Measurements from ENCODE around the gene DHRS4L2.
"Not testable (repeated sequence)": the region's sequence is repeated elsewhere in the genome, so short reads cannot be mapped to it uniquely, and the experiment has no call there.

DHRS4L2 gene

DNA sequence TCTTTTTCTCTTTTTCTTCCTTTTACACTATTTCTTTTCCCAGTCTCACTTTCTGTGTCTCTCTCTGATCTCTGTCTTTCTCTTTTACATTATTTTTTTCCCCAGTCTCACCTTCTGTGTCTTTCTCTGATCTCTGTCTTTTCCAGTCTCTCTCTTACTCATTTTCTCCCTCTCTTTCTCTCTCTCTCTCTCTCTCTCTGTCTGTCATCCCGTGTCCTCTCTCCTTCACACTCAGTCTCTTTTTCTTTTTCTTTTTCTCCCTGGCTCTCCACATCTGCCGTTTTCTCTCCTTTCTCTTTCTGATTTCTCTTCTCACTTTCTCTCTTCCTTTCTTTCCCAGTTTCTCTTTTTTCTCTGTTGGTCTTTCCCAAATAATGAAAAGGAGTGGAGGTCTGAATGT lies 22.3 kb downstream of the DHRS4L2 start:
- Histone ChIP-seq H3K4me3 (ENCODE audit: low read length) (no peak overlapping the region), H3K4me2 (ENCODE audit: low read length) (no peak overlapping the region), H3K36me3 (replicated peaks; ENCODE audit: low read depth, low read length) (no peaks in the 10 kb centered on the region), H3K27me3 (ENCODE audit: low read depth, low read length) (no peaks in the 10 kb centered on the region), H3K79me2 (ENCODE audit: low read length) (no peaks in the 10 kb centered on the region), H3K4me1 (ENCODE audit: low read length) (no peaks in the 10 kb centered on the region; the same call in 1 of the 2 replicates), H3K9ac (ENCODE audit: low read length) (no peak overlapping the region), H4K20me1 (ENCODE audit: insufficient read depth, low read length) (no peaks in the 10 kb centered on the region), H3K27ac (ENCODE audit: low read length) (no peak overlapping the region), H3K9me3 (ENCODE audit: insufficient read depth, low read length) (no peaks in the 10 kb centered on the region), H2AFZ (ENCODE audit: low read depth, low read length) (no peak overlapping the region)
- no peak for TF ChIP-seq CTCF (IDR thresholded peaks at IDR 0.05; ENCODE audit: low read depth, low read length)
- no peak for TF ChIP-seq EZH2phosphoT487 (IDR thresholded peaks at IDR 0.05; ENCODE audit: low read depth)

GRCh38 chr14:24012726-24013273 lies 24.1 kb downstream of the DHRS4L2 start:
- H3K4me3 ChIP-seq (ENCODE audit: low read length); H3K9ac ChIP-seq (ENCODE audit: low read length); H3K36me3 ChIP-seq (replicated peaks; ENCODE audit: low read depth, low read length); H2AFZ ChIP-seq (ENCODE audit: low read depth, low read length); H3K27ac ChIP-seq (ENCODE audit: low read length); H3K79me2 ChIP-seq (ENCODE audit: low read length); H3K4me2 ChIP-seq (ENCODE audit: low read length); H4K20me1 ChIP-seq (ENCODE audit: insufficient read depth, low read length); H3K27me3 ChIP-seq (ENCODE audit: low read depth, low read length); H3K9me3 ChIP-seq (ENCODE audit: insufficient read depth, low read length); H3K4me1 ChIP-seq (ENCODE audit: low read length): not testable (repeated sequence)

- Histone ChIP-seq H3K27me3 (ENCODE audit: low read depth, low read length) (no peaks in the 10 kb centered on the region), H3K79me2 (ENCODE audit: low read length) (no peaks in the 10 kb centered on the region), H3K4me3 (ENCODE audit: low read length) (no peak overlapping the region), H3K36me3 (replicated peaks; ENCODE audit: low read depth, low read length) (no peaks in the 10 kb centered on the region), H2AFZ (ENCODE audit: low read depth, low read length) (no peak overlapping the region), H3K9me3 (ENCODE audit: insufficient read depth, low read length) (no peaks in the 10 kb centered on the region), H3K9ac (ENCODE audit: low read length) (no peak overlapping the region), H3K4me2 (ENCODE audit: low read length) (no peak overlapping the region; the same call in 1 of the 2 replicates), H3K27ac (ENCODE audit: low read length) (no peak overlapping the region), H3K4me1 (ENCODE audit: low read length) (no peaks in the 10 kb centered on the region; the same call in 1 of the 2 replicates), H4K20me1 (ENCODE audit: insufficient read depth, low read length) (no peaks in the 10 kb centered on the region)
- peak; percentile 82 for TF ChIP-seq CTCF (IDR thresholded peaks at IDR 0.05; ENCODE audit: low read depth, low read length)
- no peak for TF ChIP-seq EZH2phosphoT487 (IDR thresholded peaks at IDR 0.05; ENCODE audit: low read depth)
Observed at GRCh38 chr14:24013654-24014514, 25.2 kb downstream of the DHRS4L2 start.

DNA sequence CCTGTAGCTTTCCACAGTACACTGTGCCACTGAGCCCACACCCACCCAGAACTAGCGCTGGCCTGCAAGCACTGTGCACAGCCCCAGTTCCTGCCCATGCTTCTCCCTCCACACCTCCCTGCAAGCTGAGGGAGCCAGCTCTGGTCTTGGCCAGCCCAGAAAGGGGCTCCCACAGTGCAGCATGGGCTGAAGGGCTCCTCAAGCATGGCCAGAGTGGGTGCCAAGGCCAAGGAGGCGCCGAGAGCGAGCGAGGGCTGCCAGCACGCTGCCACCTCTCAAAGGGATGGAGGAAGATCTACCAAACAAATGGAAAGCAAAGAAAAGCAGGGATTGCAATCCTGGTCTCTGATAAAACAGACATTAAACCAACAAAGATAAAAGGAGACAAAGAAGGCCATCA lies 27.0 kb downstream of the DHRS4L2 start:
- not testable (repeated sequence) for H3K27me3 ChIP-seq (ENCODE audit: low read depth, low read length); H3K9me3 ChIP-seq (ENCODE audit: insufficient read depth, low read length); H3K4me3 ChIP-seq (ENCODE audit: low read length); H3K36me3 ChIP-seq (replicated peaks; ENCODE audit: low read depth, low read length); H3K4me1 ChIP-seq (ENCODE audit: low read length); H3K27ac ChIP-seq (ENCODE audit: low read length); H3K79me2 ChIP-seq (ENCODE audit: low read length); H3K4me2 ChIP-seq (ENCODE audit: low read length); H2AFZ ChIP-seq (ENCODE audit: low read depth, low read length); H4K20me1 ChIP-seq (ENCODE audit: insufficient read depth, low read length); H3K9ac ChIP-seq (ENCODE audit: low read length)

DNA sequence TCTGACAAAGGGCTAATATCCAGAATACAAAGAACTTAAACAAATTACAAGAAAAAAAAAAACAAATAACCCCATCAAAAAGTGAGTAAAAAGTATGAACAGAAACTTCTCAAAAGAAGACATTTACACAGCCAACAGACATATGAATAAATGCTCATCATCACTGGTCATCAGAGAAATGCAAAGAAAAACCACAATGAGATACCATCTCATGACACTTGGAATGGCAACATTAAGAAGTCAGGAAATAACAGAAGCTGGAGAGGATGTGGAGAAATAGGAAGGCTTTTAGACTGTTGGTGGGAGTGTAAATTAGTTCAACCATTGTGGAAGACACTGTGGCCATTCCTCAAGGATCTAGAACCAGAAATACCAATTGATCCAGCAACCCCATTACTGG lies 30.2 kb downstream of the DHRS4L2 start:
- not testable (repeated sequence) for H4K20me1 ChIP-seq (ENCODE audit: insufficient read depth, low read length); H3K4me3 ChIP-seq (ENCODE audit: low read length); H3K4me1 ChIP-seq (ENCODE audit: low read length); H3K27ac ChIP-seq (ENCODE audit: low read length); H3K79me2 ChIP-seq (ENCODE audit: low read length); H3K9me3 ChIP-seq (ENCODE audit: insufficient read depth, low read length); H3K36me3 ChIP-seq (replicated peaks; ENCODE audit: low read depth, low read length); H3K9ac ChIP-seq (ENCODE audit: low read length); H3K4me2 ChIP-seq (ENCODE audit: low read length); H2AFZ ChIP-seq (ENCODE audit: low read depth, low read length); H3K27me3 ChIP-seq (ENCODE audit: low read depth, low read length)

GRCh38 chr14:24019944-24020343 lies 31.2 kb downstream of the DHRS4L2 start:
- H3K36me3 ChIP-seq (replicated peaks; ENCODE audit: low read depth, low read length); H3K79me2 ChIP-seq (ENCODE audit: low read length); H3K27me3 ChIP-seq (ENCODE audit: low read depth, low read length); H3K4me3 ChIP-seq (ENCODE audit: low read length); H2AFZ ChIP-seq (ENCODE audit: low read depth, low read length); H4K20me1 ChIP-seq (ENCODE audit: insufficient read depth, low read length); H3K27ac ChIP-seq (ENCODE audit: low read length); H3K9me3 ChIP-seq (ENCODE audit: insufficient read depth, low read length); H3K9ac ChIP-seq (ENCODE audit: low read length); H3K4me1 ChIP-seq (ENCODE audit: low read length); H3K4me2 ChIP-seq (ENCODE audit: low read length): not testable (repeated sequence)

DNA sequence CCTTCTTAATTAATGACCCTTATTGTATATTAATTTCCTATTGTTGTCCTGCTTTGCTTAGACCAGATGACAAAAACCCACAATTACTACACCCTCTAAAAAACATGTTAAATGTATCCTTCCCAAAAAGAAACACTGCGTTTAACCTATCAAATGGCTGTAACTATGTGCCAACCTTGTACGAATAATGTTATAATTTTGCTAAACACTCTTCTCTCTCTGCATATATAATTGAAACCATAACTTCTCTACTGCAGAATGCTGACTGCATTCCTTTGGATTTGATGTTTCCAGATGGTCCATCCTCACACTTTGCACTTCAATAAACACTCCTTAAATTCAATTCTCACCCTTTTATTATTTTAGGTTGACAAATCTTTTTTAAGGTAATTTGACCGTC lies 31.8 kb downstream of the DHRS4L2 start:
- H3K4me2 ChIP-seq (ENCODE audit: low read length); H2AFZ ChIP-seq (ENCODE audit: low read depth, low read length); H3K4me3 ChIP-seq (ENCODE audit: low read length); H3K9ac ChIP-seq (ENCODE audit: low read length); H3K9me3 ChIP-seq (ENCODE audit: insufficient read depth, low read length); H3K27me3 ChIP-seq (ENCODE audit: low read depth, low read length); H4K20me1 ChIP-seq (ENCODE audit: insufficient read depth, low read length); H3K79me2 ChIP-seq (ENCODE audit: low read length); H3K4me1 ChIP-seq (ENCODE audit: low read length); H3K27ac ChIP-seq (ENCODE audit: low read length); H3K36me3 ChIP-seq (replicated peaks; ENCODE audit: low read depth, low read length): not testable (repeated sequence)

DNA sequence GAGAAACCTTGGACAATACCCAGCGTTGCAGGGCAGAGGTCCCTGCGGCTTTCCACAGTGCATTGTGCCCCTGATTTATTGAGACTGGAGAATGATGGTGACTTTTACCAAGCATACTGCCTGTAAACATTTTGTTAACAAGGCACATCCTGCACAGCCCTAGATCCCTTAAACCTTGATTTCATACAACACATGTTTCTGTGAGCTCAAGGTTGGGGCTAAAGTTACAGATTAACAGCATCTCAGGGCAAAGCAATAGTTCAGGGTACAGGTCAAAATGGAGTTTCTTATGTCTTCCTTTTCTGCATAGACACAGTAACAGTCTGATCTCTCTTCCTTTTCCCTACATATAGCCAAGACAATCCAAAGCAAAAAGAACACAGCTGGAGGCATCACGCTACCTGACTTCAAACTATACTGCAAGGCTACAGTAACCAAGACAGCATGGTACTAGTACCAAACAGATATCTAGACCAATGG lies 36.2 kb downstream of the DHRS4L2 start:
- not testable (repeated sequence) for H4K20me1 ChIP-seq (ENCODE audit: insufficient read depth, low read length); H2AFZ ChIP-seq (ENCODE audit: low read depth, low read length); H3K4me3 ChIP-seq (ENCODE audit: low read length); H3K9me3 ChIP-seq (ENCODE audit: insufficient read depth, low read length); H3K36me3 ChIP-seq (replicated peaks; ENCODE audit: low read depth, low read length); H3K9ac ChIP-seq (ENCODE audit: low read length); H3K4me2 ChIP-seq (ENCODE audit: low read length); H3K27ac ChIP-seq (ENCODE audit: low read length); H3K79me2 ChIP-seq (ENCODE audit: low read length); H3K27me3 ChIP-seq (ENCODE audit: low read depth, low read length); H3K4me1 ChIP-seq (ENCODE audit: low read length)

All from OCI-LY3 (cell line).